Measurements from ENCODE around the gene FN1.
"Not testable (repeated sequence)": the region's sequence is repeated elsewhere in the genome, so short reads cannot be mapped to it uniquely, and the experiment has no call there.

FN1 gene

DNA sequence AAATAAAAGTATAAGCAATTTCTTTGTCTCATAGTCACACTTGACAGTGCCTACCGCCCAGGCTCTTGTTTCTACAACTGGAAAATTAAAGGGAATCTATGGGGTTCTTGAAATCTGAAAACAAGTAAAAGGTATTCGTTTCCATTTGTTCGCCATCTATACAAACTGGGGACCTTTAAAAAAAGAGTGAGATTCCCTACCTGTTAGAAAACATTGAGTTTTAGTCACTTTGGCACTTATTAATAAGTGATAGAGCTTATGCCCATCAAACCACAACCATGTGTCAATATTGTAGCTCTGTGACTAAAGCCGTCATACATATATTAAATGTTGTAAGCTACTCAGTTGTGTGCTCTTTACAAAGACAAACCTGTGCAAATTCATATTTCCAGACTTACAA, 13.2 kb downstream of the FN1 start:
- DNase-seq, result no peak

DNA sequence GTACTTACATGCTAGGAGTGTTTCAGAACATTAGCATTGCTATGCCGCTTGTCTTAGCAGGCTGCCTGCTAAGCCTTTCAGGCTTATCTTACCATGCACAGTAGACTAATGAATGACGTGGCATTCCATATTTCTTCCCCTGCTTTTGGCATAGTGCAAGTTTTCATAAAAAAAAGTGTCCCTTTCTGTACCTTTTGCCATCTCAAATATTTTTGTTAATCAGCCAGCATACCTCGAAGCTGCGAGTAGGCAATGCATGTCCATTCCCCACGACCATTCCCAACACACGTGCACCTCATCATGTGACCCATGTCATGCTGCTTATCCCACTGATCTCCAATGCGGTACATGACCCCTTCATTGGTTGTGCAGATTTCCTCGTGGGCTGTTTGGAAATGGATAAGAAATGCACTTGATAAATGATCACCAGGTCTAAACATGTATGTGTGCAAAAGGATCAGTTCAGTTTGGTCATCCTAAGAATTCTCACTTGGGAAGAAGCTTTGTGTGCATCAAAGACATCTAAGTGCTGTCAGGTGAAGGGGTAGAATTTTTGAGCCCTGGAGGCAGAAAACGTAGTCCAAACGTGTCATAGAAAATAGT, 13.9 kb downstream of the FN1 start:
- no peak for DNase-seq

DNA sequence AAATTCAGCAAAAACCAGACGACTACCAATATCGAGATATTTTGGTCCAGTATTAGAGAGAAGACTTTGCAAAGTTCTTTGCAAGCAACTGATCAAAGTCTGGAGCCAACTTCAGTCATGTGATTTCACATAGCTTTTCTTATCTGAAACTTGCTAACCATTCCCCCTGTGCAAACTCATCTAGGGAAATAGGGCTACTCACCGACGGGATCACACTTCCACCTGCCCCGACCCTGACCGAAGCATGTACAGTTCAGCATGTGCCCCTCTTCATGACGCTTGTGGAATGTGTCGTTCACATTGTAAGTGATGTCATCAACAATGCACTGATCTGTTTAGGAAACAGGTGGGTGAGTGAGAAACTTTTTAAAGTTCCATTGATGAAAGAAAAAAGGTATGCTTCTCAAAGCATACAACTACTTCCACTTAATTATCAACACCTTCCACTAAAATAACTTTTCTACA, 15.4 kb downstream of the FN1 start:
- no peak for DNase-seq

GRCh38 chr2:215419769-215420470, 15.9 kb downstream of the FN1 start:
- no peak for DNase-seq

GRCh38 chr2:215419113-215419512, 16.8 kb downstream of the FN1 start:
- no peak for DNase-seq

- no peak for DNase-seq
Observed at GRCh38 chr2:215418064-215418963, 17.6 kb downstream of the FN1 start.

DNA sequence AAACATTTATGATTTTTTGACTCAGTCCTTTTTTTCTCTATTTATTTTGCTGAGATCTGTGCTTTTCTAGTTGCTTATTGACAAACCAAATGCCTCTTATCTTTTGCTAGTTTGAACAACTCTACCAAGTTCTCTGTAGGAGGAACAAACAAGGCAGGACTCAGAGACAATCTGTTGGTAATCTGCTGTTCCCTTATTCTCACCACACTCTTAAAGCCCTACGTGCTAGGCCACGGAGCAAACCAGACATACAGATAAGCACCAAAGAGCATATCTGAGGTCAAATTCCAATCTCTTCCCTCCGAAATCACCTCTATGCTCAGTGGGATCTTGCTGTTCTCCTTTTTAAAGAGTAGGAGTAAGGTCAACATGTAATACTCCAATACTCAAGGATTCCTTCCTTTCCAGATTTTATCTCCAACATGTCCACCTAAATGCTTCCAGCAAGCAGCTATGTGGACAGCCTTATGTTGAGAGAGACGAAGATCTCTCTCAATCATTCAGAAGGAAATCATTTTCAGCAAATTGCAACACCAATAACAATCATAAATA, 18.4 kb downstream of the FN1 start:
- DNase-seq, result no peak

GRCh38 chr2:215416656-215417055, 19.2 kb downstream of the FN1 start:
- no peak for DNase-seq

- no peak for DNase-seq
Observed at GRCh38 chr2:215415820-215416577, 19.9 kb downstream of the FN1 start.

DNA sequence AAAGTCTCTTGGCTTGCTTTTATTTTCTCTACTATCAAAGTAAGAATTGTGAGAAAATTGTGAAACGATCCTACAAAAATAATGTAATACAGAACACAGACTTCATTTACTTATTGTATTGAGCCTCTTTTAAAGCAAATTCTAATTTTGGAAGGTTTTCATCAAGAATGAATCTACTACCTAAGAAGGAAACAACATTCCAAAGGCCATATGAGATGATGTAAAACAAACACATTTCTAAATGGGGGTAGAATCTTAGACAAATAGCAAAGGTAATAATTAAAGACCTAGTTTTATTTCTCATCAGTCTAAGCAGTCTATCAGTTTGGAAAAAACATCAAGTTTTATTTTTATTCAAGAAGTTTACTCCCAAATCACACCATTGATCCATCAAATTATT, 20.6 kb downstream of the FN1 start:
- no peak for DNase-seq

- DNase-seq, result no peak
Observed at GRCh38 chr2:215414674-215415073, 21.2 kb downstream of the FN1 start.

DNA sequence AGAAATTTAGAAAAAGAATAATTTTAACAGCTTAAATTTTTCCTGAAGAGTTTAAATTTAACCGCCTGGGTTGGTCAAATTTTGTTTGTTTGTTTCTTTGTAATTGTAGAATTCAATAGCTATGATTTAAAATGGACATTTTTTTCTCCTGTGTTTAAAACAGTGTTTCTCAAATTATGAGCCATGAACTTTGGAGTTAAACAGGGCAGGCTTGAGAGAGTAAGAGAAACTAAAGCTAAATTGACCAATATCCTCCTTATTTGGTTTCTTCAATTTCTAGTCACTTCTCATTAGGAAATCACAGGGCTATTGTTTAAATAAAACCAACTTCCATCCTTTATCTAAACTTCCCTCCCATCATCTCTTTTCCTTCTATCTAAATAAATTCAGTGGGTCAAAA, 21.9 kb downstream of the FN1 start:
- DNase-seq, result no peak

DNA sequence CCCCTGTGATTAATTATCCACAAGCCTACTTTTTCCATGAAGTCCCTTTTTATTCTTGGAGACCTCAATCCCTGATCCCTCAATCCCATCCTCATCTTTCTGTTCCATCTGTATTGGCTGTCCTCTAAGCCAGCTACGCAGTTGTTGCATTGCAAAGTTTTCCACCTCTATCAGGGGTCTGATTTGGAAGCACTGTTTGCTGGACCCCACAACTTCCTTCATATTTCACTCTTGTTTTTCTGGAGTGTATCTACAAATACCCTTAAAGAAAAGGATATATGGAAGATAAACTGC, 22.4 kb downstream of the FN1 start:
- no peak for DNase-seq

GRCh38 chr2:215411941-215412743, 23.7 kb downstream of the FN1 start:
- no peak for DNase-seq

GRCh38 chr2:215410932-215411285, 25.0 kb downstream of the FN1 start:
- peak in 1 of 5 donors; percentile 42 for DNase-seq

- not testable (repeated sequence) for DNase-seq
Observed at GRCh38 chr2:215410181-215410931, 25.5 kb downstream of the FN1 start.

DNA sequence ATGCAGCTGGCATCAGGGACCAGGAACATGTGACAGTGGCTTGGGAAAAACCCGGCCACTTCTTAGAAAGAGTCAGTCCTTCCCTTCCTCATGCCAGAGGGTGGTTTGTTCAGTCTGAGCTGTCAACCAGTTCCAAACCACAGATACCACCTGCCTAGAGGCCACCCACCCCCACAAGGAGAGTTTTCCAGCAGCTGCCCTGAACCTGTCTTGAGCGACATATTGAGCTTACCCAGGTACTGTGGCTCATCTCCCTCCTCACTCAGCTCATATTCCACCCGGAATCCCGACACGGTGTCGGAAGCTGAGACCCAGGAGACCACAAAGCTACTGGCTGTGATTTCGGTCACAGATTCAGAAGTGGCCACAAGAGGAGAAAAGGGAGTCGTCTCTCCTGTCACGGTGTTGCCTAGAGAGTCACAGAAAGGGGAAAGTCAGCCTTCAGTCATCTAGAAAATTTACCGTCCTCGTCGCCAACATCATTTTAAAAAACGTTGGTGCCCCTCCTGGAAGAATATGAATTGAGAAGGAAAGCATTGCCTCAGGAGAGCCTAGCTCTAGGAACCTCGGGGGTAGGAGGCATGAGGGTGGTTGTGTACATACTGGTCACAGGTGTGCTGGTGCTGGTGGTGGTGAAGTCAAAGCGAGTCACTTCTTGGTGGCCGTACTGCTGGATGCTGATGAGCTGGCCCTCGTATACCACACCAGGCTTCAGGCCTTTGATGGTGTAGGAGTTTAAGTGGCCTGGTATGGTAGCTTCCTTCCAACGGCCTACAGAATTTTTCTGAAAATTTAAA, 26.3 kb downstream of the FN1 start:
- peak in 1 of 5 donors; percentile 43 for DNase-seq

DNA sequence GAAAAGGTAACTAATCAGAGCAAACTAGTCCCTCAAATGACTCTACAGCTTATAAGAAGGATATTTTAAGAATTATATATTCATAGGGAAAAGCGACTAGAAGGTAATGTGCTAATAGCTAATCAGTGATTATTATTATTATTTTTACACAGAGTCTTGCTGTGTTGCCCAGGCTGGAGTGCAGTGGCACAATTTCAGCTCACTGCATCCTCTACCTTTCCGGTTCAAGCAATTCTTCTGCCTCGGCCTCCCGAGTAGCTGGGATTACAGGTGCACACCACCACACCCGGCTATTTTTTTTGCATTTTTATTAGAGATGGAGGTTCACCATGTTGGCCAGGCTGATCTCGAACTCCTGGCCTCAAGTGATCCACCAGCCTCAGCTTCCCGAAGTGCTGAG, 27.4 kb downstream of the FN1 start:
- not testable (repeated sequence) for DNase-seq

DNA sequence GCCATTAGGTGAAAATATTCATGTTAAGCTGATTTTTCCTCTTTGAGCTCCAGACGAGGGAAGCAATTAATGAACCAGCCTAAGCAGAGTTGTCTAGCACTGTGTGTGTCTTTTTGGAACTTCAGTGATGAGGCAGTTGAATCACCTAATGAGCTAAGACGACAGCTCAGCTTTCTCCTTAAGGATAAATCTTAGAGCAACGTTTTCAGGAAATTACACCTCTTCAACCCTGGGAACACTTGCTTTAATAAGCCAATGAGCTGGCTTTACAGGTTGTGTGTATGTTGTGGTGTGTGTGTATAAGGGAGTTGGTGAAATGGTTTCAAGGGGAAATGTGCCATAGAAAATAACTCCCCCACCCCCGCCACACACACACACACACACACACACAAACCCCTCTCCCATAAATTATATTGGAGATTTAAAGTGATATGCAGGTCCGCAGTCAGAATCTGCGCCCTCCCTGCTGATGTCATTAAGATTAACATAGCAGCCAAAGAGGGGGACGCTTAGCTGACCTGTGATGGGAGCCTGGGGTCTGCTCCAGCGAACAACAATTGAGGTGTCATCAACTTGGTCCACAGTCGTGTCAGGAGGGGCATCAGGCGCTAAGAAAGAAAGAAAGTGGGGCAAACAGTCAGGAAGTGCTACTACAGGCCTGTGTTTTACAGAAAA, 28.1 kb downstream of the FN1 start:
- DNase-seq, result no peak

- DNase-seq, result no peak
Observed at GRCh38 chr2:215407061-215407460, 28.8 kb downstream of the FN1 start.

Data from T-helper 1 cell (primary cell).